Glutamatergic neuron (in vitro differentiated cells): ENCODE data around the gene TM7SF2. TPM values are rescaled to one million over a fixed set of nuclear protein-coding genes. Genes with fewer than 3 reads are reported as not detected.

Experiments
- DNase-seq: peaks from one replicate; pipeline ENCODE4 v3.0.0; 2022
- H3K27ac Mint-ChIP-seq: one replicate; pipeline ENCODE4 v1.8.0; 2020; ENCODE audit warnings: mild to moderate bottlenecking, mixed read lengths, inconsistent platforms; ENCODE audit not compliant: unreplicated experiment
- H3K27me3 Mint-ChIP-seq: one replicate; pipeline ENCODE4 v1.8.0; 2020; ENCODE audit warnings: mild to moderate bottlenecking, moderate library complexity, mixed read lengths, inconsistent platforms; ENCODE audit not compliant: unreplicated experiment
- H3K36me3 Mint-ChIP-seq: one replicate; pipeline ENCODE4 v1.8.0; 2020; ENCODE audit warnings: mild to moderate bottlenecking, mixed read lengths, inconsistent platforms; ENCODE audit not compliant: unreplicated experiment
- H3K4me1 Mint-ChIP-seq: one replicate; pipeline ENCODE4 v1.8.0; 2020; ENCODE audit warnings: mild to moderate bottlenecking, low read depth, mixed read lengths, inconsistent platforms; ENCODE audit not compliant: unreplicated experiment
- H3K4me3 Mint-ChIP-seq: one replicate; pipeline ENCODE4 v1.8.0; 2020; ENCODE audit warnings: mild to moderate bottlenecking, mixed read lengths, inconsistent platforms; ENCODE audit not compliant: unreplicated experiment
- H3K9me3 Mint-ChIP-seq: one replicate; pipeline ENCODE4 v1.8.0; 2020; ENCODE audit warnings: mild to moderate bottlenecking, moderate library complexity, mixed read lengths, inconsistent platforms; ENCODE audit not compliant: unreplicated experiment
- total RNA-seq: library from RNA; stranded (reverse); fragmentation: NEBNext Ultra II Directional; extraction: Animal tissue kit (Norgen Biotek cat#: 25700); gene quantifications from one replicate; pipeline ENCODE4 v1.2.1, GENCODE V29; 2021; ENCODE audit not compliant: unreplicated experiment
- TF ChIP-seq, protein P1 (sequence below): fragments of 200-600 bp; sonication (generic); IDR thresholded peaks from one replicate; pipeline ENCODE4 v1.5.0; 2021; ENCODE audit not compliant: partially characterized antibody, unreplicated experiment

TM7SF2 gene
- total RNA-seq, 1 donor from 2014 or later = 241 TPM

DNA sequence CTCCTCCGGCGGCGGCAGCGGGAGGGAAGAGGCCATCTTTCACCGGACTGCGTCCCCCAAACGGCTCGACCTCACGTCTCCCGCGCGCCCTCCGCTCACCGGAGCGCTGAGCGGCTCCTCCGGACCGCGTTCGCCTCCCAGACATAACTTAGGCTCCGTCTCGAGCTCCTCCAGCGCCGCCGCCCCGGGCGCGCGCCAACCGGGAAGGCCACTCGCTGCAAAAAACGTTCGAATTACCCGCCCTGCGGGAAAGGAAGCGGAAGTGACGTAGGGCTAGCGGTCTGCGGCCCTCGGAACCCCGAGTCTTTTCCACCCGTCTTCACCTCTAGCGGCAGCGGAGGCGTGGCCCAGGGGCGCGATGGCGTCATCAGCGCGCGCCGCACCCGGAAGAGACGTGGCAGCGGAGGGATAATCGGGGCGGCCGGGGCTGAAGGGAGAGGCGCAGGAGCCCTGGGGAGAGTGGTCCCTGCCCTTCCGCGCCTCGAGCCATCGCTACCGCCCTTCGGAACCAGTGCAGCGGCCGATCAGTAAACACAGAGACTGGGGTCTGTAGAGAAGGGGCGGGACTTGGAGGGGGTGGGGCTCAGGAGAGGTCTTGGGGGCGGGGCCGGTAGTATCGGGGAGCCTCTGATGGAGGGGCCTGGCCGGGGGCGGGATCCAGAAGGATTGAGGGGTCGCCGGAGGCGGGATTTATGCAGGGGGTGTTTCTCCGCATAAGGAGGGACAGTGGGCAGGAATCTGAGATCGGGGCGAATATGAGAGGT, 27.7 kb upstream of the TM7SF2 start, which contains the start of the genes CDCA5 and ZFPL1:
CDCA5 (minus strand) TSS at position 207 of the 764 bp plus-strand sequence; CDS start at position 145, 62 bp downstream.
ZFPL1 (plus strand) TSS at position 389 of the 764 bp plus-strand sequence. CDS start 477 bp downstream, outside the sequence.
- Mint-ChIP-seq H3K27ac (peak within 1 kb of the TSS; percentile 75), H3K9me3 (peaks cover 5% of the 10 kb centered on the region), H3K36me3 (no peaks in the 10 kb centered on the region), H3K27me3 (peaks cover 8% of the 10 kb centered on the region), H3K4me1 (peaks cover 7% of the 10 kb centered on the region), H3K4me3 (peak within 1 kb of the TSS; percentile 93)
- peak; percentile 97 for DNase-seq
- TF ChIP-seq, protein P1, sequence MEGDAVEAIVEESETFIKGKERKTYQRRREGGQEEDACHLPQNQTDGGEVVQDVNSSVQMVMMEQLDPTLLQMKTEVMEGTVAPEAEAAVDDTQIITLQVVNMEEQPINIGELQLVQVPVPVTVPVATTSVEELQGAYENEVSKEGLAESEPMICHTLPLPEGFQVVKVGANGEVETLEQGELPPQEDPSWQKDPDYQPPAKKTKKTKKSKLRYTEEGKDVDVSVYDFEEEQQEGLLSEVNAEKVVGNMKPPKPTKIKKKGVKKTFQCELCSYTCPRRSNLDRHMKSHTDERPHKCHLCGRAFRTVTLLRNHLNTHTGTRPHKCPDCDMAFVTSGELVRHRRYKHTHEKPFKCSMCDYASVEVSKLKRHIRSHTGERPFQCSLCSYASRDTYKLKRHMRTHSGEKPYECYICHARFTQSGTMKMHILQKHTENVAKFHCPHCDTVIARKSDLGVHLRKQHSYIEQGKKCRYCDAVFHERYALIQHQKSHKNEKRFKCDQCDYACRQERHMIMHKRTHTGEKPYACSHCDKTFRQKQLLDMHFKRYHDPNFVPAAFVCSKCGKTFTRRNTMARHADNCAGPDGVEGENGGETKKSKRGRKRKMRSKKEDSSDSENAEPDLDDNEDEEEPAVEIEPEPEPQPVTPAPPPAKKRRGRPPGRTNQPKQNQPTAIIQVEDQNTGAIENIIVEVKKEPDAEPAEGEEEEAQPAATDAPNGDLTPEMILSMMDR = no peak

DNA sequence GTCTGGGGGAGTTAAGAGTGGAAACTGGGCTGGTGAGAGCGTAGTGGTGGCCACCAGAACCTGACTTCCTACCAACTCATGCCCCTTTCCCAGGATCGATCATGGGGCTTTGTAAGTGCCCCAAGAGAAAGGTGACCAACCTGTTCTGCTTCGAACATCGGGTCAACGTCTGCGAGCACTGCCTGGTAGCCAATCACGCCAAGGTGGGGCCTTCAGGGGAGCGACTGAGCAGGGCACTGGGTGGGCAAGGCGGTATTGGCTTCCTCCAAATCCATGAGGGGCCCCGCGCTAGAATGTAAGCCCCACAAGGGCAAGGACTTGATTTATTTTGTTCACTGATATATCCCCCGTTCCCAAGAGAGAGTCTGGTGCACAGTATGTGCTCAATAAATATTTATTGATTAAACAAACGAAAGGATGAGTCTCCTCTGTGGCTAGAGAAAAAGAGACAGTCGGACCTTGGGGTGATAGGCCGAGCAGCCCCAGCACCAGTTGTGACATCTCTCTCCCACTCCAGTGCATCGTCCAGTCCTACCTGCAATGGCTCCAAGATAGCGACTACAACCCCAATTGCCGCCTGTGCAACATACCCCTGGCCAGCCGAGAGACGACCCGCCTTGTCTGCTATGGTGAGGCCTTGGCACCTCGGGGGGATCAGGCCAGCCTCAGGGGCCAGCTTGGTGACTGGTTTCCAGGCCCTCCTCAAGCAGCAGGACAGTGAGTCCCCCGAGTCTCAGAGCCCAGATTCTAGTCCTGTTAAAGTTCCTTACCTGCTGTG, 26.9 kb upstream of the TM7SF2 start:
- Mint-ChIP-seq H3K36me3 (no peaks in the 10 kb centered on the region), H3K27me3 (peaks cover 8% of the 10 kb centered on the region), H3K9me3 (peaks cover 6% of the 10 kb centered on the region), H3K4me3 (peak overlapping the region; percentile 93), H3K4me1 (peaks cover 7% of the 10 kb centered on the region), H3K27ac (peak overlapping the region; percentile 75)
- DNase-seq = no peak
- TF ChIP-seq, protein P1 = no peak

DNA sequence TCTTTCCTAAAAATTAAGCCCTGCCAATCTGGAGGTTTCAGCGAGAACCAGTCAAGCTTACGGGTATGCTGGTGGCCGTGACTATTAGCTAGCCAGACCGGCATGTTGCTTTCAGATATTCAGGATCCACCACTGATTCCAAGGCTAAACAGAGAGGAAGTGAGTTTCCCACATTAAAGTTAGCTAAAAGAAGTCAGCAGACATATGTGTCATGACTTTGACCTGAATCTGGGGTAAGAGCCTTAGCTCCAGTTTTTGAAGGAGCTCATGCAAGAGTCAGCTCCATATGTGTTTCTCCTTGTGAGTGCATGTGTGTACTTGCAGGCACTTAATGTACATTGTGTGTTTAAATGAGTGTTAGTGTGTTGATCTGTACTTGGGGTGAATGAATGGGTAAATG, 26.2 kb upstream of the TM7SF2 start:
- Mint-ChIP-seq H3K4me3 (peak overlapping the region; percentile 93), H3K4me1 (peaks cover 7% of the 10 kb centered on the region), H3K27me3 (peaks cover 8% of the 10 kb centered on the region)

DNA sequence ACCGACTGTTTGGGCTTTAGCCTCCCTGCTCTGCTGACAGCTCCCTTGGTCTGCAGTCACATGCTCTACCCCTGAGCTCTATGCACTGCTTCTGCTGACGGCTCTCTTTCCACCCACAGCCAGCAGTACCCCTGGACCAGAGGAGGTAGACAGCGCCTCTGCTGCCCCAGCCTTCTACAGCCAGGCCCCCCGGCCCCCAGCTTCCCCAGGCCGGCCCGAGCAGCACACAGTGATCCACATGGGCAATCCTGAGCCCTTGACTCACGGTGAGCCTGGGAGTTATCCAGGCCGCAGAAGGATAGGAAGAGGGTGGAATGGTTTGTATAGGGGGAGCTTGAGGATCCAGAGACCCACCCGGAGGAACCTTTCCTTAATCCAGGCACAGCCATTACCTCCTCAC, 24.9 kb upstream of the TM7SF2 start:
- Mint-ChIP-seq H3K4me1 (peaks cover 7% of the 10 kb centered on the region), H3K4me3 (no peak overlapping the region), H3K27me3 (peaks cover 6% of the 10 kb centered on the region), H3K27ac (no peak overlapping the region), H3K36me3 (no peaks in the 10 kb centered on the region), H3K9me3 (peaks cover 6% of the 10 kb centered on the region)
- TF ChIP-seq, protein P1 = no peak
- DNase-seq = no peak

More for the DNA sequence above, 26.2 kb upstream of the TM7SF2 start:
- TF ChIP-seq, protein P1 = no peak
- Mint-ChIP-seq H3K36me3 (no peaks in the 10 kb centered on the region), H3K9me3 (peaks cover 6% of the 10 kb centered on the region), H3K27ac (no peak overlapping the region)
- DNase-seq = no peak
